ENCODE results near the gene ANOS1. TPM values are rescaled to one million over a fixed set of nuclear protein-coding genes. Genes with fewer than 3 reads are reported as not detected.

ANOS1 gene
- total RNA-seq, 1 donor from 2014 or later = 45.7 TPM

DNA sequence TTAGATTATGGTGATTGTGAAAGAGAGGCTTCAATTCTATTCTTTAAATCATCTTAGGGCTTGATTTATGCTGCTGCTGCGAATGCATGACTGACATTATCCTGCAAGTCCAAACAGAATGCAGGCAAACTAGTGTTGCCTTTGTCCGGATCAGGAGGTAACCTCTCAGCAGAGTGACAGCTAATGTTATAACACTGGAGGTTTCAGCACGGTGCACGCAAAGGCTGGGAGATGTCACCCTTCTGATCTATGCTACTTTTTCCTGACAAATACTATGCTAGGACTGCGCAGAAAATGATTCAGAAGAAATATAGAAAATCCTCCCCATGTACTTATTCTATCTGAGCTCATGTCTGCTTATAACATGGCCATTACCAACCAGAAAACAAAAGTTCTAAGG, 48.2 kb downstream of the ANOS1 start:
- H3K79me2 ChIP-seq (ENCODE audit: low read depth) = peaks cover 48% of the 10 kb centered on the region

DNA sequence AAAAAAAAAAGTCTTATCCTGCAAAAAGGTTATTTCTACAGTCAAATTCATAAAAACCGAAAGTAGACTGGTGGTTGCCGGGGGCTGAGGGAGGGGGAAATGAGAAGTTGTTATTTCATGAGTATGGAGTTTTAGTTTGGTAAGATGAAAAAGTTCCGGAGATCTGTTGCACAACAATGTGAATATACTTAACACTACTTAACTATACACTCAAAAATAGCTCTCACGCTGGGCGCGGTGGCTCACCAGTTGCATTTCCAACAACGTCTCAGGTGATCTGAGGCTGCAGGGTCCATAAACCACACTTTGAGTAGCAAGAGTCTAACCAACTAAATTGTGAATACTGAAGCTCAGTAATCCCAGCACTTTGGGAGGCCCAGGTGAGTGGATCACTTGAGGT, 52.4 kb downstream of the ANOS1 start:
- Mint-ChIP-seq H3K4me1 (peaks cover 58% of the 10 kb centered on the region), H3K4me3 (no peak overlapping the region), H3K27me3 (ENCODE audit: insufficient read depth, low read depth) (peaks cover 14% of the 10 kb centered on the region), H3K36me3 (peaks cover 10% of the 10 kb centered on the region), H3K27ac (no peak overlapping the region), H3K9me3 (peaks cover 15% of the 10 kb centered on the region)
- Histone ChIP-seq H3K9me3 (ENCODE audit: low read depth) (no peaks in the 10 kb centered on the region), H3K9ac (no peak overlapping the region), H4K20me1 (ENCODE audit: low read depth) (no peaks in the 10 kb centered on the region), H2AFZ (replicated peaks) (no peak overlapping the region), H3K27ac (no peak overlapping the region), H3K79me2 (ENCODE audit: low read depth) (peaks cover 33% of the 10 kb centered on the region), H3K36me3 (no peaks in the 10 kb centered on the region), H3K4me3 (no peak overlapping the region), H3K4me2 (no peak overlapping the region), H3F3A (ENCODE audit: low read depth) (peaks cover 31% of the 10 kb centered on the region), H3K4me1 (peaks cover 30% of the 10 kb centered on the region), H3K27me3 (no peaks in the 10 kb centered on the region)
- DNase-seq (ENCODE audit: low spot score) = no peak
- TF ChIP-seq EZH2 (IDR thresholded peaks at IDR 0.05) (no peak), EZH2phosphoT487 (IDR thresholded peaks at IDR 0.05) (no peak)
- TF ChIP-seq, protein P1, sequence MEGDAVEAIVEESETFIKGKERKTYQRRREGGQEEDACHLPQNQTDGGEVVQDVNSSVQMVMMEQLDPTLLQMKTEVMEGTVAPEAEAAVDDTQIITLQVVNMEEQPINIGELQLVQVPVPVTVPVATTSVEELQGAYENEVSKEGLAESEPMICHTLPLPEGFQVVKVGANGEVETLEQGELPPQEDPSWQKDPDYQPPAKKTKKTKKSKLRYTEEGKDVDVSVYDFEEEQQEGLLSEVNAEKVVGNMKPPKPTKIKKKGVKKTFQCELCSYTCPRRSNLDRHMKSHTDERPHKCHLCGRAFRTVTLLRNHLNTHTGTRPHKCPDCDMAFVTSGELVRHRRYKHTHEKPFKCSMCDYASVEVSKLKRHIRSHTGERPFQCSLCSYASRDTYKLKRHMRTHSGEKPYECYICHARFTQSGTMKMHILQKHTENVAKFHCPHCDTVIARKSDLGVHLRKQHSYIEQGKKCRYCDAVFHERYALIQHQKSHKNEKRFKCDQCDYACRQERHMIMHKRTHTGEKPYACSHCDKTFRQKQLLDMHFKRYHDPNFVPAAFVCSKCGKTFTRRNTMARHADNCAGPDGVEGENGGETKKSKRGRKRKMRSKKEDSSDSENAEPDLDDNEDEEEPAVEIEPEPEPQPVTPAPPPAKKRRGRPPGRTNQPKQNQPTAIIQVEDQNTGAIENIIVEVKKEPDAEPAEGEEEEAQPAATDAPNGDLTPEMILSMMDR (IDR thresholded peaks at IDR 0.05) = no peak

More for the DNA sequence above, 48.2 kb downstream of the ANOS1 start:
- TF ChIP-seq EZH2 (IDR thresholded peaks at IDR 0.05) = no peak
- no peak for TF ChIP-seq EZH2phosphoT487 (IDR thresholded peaks at IDR 0.05)
- TF ChIP-seq, protein P1 (IDR thresholded peaks at IDR 0.05) = no peak
- Histone ChIP-seq H2AFZ (replicated peaks) (no peak overlapping the region), H3K4me1 (peaks cover 61% of the 10 kb centered on the region), H3F3A (ENCODE audit: low read depth) (peaks cover 51% of the 10 kb centered on the region), H3K9ac (no peak overlapping the region), H4K20me1 (ENCODE audit: low read depth) (no peaks in the 10 kb centered on the region), H3K27me3 (no peaks in the 10 kb centered on the region), H3K4me2 (peak overlapping the region; percentile 73), H3K27ac (peak overlapping the region; percentile 94), H3K9me3 (ENCODE audit: low read depth) (no peaks in the 10 kb centered on the region), H3K36me3 (no peaks in the 10 kb centered on the region), H3K4me3 (peak overlapping the region; percentile 31)
- peaks cover 69% of the 10 kb centered on the region for H3K4me1 Mint-ChIP-seq
- H3K27me3 Mint-ChIP-seq (ENCODE audit: insufficient read depth, low read depth) = peaks cover 18% of the 10 kb centered on the region
- H3K27ac Mint-ChIP-seq = peak overlapping the region; percentile 89
- peak overlapping the region; percentile 80 for H3K4me3 Mint-ChIP-seq
- H3K9me3 Mint-ChIP-seq = peaks cover 11% of the 10 kb centered on the region
- peak; percentile 13 for DNase-seq (ENCODE audit: low spot score)
- peaks cover 9% of the 10 kb centered on the region for H3K36me3 Mint-ChIP-seq

DNA sequence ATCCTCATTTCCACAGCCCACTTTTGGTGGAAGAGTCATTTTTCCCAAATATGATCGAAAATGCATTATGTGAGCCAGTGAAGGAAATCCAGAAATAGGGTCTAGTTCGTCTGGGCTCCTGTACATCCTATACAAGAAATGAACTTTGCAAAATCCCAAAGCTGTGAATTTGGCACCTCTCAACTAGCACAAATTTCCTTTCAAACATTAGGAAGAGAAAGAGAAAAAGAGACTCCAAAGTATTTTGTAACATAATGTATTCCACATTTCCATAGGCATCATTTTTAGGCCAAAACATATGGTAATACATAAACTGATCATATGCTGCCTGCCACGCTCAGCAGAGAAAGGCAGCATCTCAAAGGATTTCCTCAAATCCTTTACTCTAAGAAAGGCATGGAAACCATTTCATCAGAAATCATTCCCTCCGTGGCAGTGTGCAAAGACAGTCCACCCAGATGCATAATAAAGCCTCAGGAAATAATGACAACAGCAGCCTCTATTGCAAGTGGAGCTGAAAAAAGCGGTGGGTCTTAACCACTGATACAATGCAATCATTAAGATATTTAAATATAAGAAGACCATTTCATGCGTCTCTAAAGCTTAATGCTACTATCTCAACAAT, 56.8 kb downstream of the ANOS1 start:
- Histone ChIP-seq H3K4me1 (peaks cover 27% of the 10 kb centered on the region), H4K20me1 (ENCODE audit: low read depth) (no peaks in the 10 kb centered on the region), H3K79me2 (ENCODE audit: low read depth) (peaks cover 26% of the 10 kb centered on the region), H3K27me3 (no peaks in the 10 kb centered on the region), H2AFZ (replicated peaks) (no peak overlapping the region), H3K9ac (no peak overlapping the region), H3K9me3 (ENCODE audit: low read depth) (no peaks in the 10 kb centered on the region), H3K4me2 (no peak overlapping the region), H3F3A (ENCODE audit: low read depth) (no peaks in the 10 kb centered on the region), H3K36me3 (no peaks in the 10 kb centered on the region), H3K4me3 (no peak overlapping the region), H3K27ac (no peak overlapping the region)
- Mint-ChIP-seq H3K9me3 (peaks cover 11% of the 10 kb centered on the region), H3K36me3 (peaks cover 10% of the 10 kb centered on the region), H3K4me1 (peaks cover 56% of the 10 kb centered on the region), H3K4me3 (no peak overlapping the region), H3K27ac (no peak overlapping the region), H3K27me3 (ENCODE audit: insufficient read depth, low read depth) (peaks cover 11% of the 10 kb centered on the region)
- no peak for TF ChIP-seq EZH2phosphoT487 (IDR thresholded peaks at IDR 0.05)
- TF ChIP-seq, protein P1 (IDR thresholded peaks at IDR 0.05) = no peak
- TF ChIP-seq EZH2 (IDR thresholded peaks at IDR 0.05) = no peak
- DNase-seq (ENCODE audit: low spot score) = no peak

All from neural progenitor cell (in vitro differentiated cells).